K562 treated with DMSO at 1 percent for 24 hours (cell line): ENCODE measurements around the gene MED8. TPM values are rescaled to one million over a fixed set of nuclear protein-coding genes. Genes with fewer than 3 reads are reported as not detected.

Experiments used
- total RNA-seq: library from RNA; unstranded; fragments of 300-600 nt; gene quantifications from 2 replicates; pipeline ENCODE4 v1.2.3, GENCODE V29; 2022; ENCODE audit warnings: low read depth; ENCODE audit not compliant: insufficient read depth

The MED8 gene
- total RNA-seq = 56.1 and 63.0 TPM in 2 replicates

GRCh38 chr1:43389326-43390313 is at the start of gene MED8, which contains the start of gene SZT2:
TSS of gene MED8 (minus strand) at chr1:43389800. CDS start at chr1:43389764, 36 bp downstream.
TSS of gene SZT2 (plus strand) at chr1:43389899. CDS start at chr1:43389969, 70 bp downstream.

GRCh38 chr1:43367904-43368645 is 21.5 kb downstream of the MED8 start, which contains the start of gene ELOVL1:
TSS of gene ELOVL1 (minus strand) at chr1:43368011. CDS start at chr1:43365609, 2,402 bp downstream.

GRCh38 chr1:43358746-43359693 is 30.6 kb downstream of the MED8 start, which contains the start of gene CDC20:
TSS of gene CDC20 (plus strand) at chr1:43358981. CDS start at chr1:43359216, 235 bp downstream.

GRCh38 chr1:43337588-43337987 is 52.0 kb downstream of the MED8 start, which contains the start of gene MPL:
TSS of gene MPL (plus strand) at chr1:43337818. CDS start at chr1:43337849, 31 bp downstream.

Other genes starting within 250 kb of the MED8 start
- 88.4 and 95.7 TPM in 2 replicates for gene EBNA1BP2, start 217.5 kb downstream of the MED8 start, total RNA-seq
- gene CFAP57, start 217.5 kb downstream of the MED8 start, total RNA-seq = not detected in 2 replicates
- gene TMEM125, start 119.8 kb downstream of the MED8 start, total RNA-seq = 0.81 and 1.4 TPM in 2 replicates
- gene C1orf210, start 104.2 kb downstream of the MED8 start, total RNA-seq = not detected in 2 replicates
- not detected in 2 replicates for gene TIE1, start 88.8 kb downstream of the MED8 start, total RNA-seq
- gene MPL, start 52.0 kb downstream of the MED8 start, total RNA-seq = not detected in 2 replicates
- 186 and 203 TPM in 2 replicates for gene CDC20, start 30.8 kb downstream of the MED8 start, total RNA-seq
- gene ELOVL1, start 21.8 kb downstream of the MED8 start, total RNA-seq = 127 and 138 TPM in 2 replicates
- gene SZT2, start 99 bp upstream of the MED8 start, total RNA-seq = 23.4 and 29.5 TPM in 2 replicates
- 11.1 and 35.5 TPM in 2 replicates for gene HYI, start 64.1 kb upstream of the MED8 start, total RNA-seq
- gene PTPRF, start 141.1 kb upstream of the MED8 start, total RNA-seq = 2.9 and 3.3 TPM in 2 replicates